Spleen (tissue), 11 donors: ENCODE results near the gene PPP1R14B. TPM values are rescaled to one million over a fixed set of nuclear protein-coding genes. Genes with fewer than 3 reads are reported as not detected.

Source experiments
- DNase-seq: peaks from one replicate; pipeline ENCODE4 v3.0.0-alpha.2; 2020
- H3K27ac ChIP-seq, 8 donors: fragments of 200-600 bp; sonication (generic) in 7 of 8; 1 replicate in 4 of 8; 2 replicates in 4 of 8; pipeline versions ENCODE4 v1.5.0 to v1.8.0; 2016 to 2021; ENCODE audit warnings: inconsistent platforms in 4 of 8, mild to moderate bottlenecking in 4 of 8, moderate library complexity in 1 of 8
- H3K27me3 ChIP-seq, 7 donors: fragments of 200-600 bp; sonication (generic) in 6 of 7; replicated peaks in 1 of 7; 1 replicate in 4 of 7; 2 replicates in 3 of 7; pipeline versions ENCODE4 v1.5.0 to v1.8.0; 2016 to 2021; ENCODE audit warnings: inconsistent platforms in 3 of 7, mild to moderate bottlenecking in 1 of 7
- H3K36me3 ChIP-seq, 6 donors: fragments of 200-600 bp; sonication (generic) in 5 of 6; 1 replicate in 4 of 6; 2 replicates in 2 of 6; pipeline versions ENCODE4 v1.5.0 to v1.8.0; 2016 to 2021; ENCODE audit warnings: inconsistent platforms in 2 of 6
- H3K4me1 ChIP-seq, 6 donors: fragments of 200-600 bp; sonication (generic) in 5 of 6; 1 replicate in 3 of 6; 2 replicates in 3 of 6; pipeline versions ENCODE4 v1.5.0 to v1.8.0; 2016 to 2021; ENCODE audit warnings: inconsistent platforms in 3 of 6
- H3K4me3 ChIP-seq, 8 donors: fragments of 200-600 bp; sonication (generic) in 7 of 8; 1 replicate in 4 of 8; 2 replicates in 4 of 8; pipeline versions ENCODE4 v1.5.0 to v1.8.0; 2016 to 2021; ENCODE audit warnings: inconsistent platforms in 4 of 8, mild to moderate bottlenecking in 4 of 8, moderate library complexity in 2 of 8
- H3K9me3 ChIP-seq, 8 donors: fragments of 200-600 bp; sonication (generic) in 7 of 8; 1 replicate in 4 of 8; 2 replicates in 4 of 8; pipeline versions ENCODE4 v1.5.0 to v1.8.0; 2016 to 2021; ENCODE audit warnings: inconsistent platforms in 4 of 8
- CTCF ChIP-seq, 11 experiments: fragments of 200-600 bp in 7 of 11; fragments of 450-650 bp in 4 of 11; sonication (generic) in 4 of 11; IDR thresholded peaks in 8 of 11; conservative IDR thresholded peaks in 3 of 11; 1 replicate in 7 of 11; 2 replicates in 4 of 11; pipeline versions ENCODE4 v1.4.0 to v1.8.0; 2016 to 2021; ENCODE audit warnings: antibody characterized with exemption in 11 of 11, inconsistent platforms in 4 of 11, mild to moderate bottlenecking in 1 of 11
- POLR2A ChIP-seq, 3 donors: fragments of 450-650 bp; IDR thresholded peaks; one replicate each; pipeline ENCODE4 v1.5.1; 2017; ENCODE audit warnings: antibody characterized with exemption in 3 of 3, mild to moderate bottlenecking in 1 of 3
- POLR2AphosphoS5 ChIP-seq, 3 donors: sonication (generic); formaldehyde crosslinking; IDR thresholded peaks; one replicate each; pipeline ENCODE4 v1.5.1; 2017; ENCODE audit warnings: antibody characterized with exemption in 3 of 3
- WGBS, 5 donors: extraction: QIAGEN DNeasy Blood & Tissue Kit in 3 of 5; methylation state at CpG; one replicate each; pipeline versions ENCODE4 v1.1.5 to v1.1.7; 2013 to 2018; 5-methylcytosine and 5-hydroxymethylcytosine counted together
- intact Hi-C: fragments of 100-400 bp; cut with DNase I; formaldehyde crosslinking; loops from one replicate; pipeline ENCODE4 v1.15.0; 2023; ENCODE audit warnings: low total_unique reads
- polyA plus RNA-seq, 3 donors: library from polyadenylated mRNA; stranded (reverse); fragments of 200-250 nt; gene quantifications; one replicate each; pipeline ENCODE4 v1.2.1, GENCODE V29; 2013
- total RNA-seq, 7 donors: library from RNA; depleted of rRNA in 3 of 7; stranded (reverse); fragments of >200 nt in 3 of 7; fragmentation: NEBNext Ultra II Directional in 4 of 7; extraction: Animal tissue kit (Norgen Biotek cat#: 25700) in 4 of 7; gene quantifications; one replicate each; pipeline versions ENCODE4 v1.1.0 to v1.2.1, GENCODE V29; 2016 to 2021
- donor health status: healthy with polysubstance abuse.
- donor health status: DM: no; HTN: no; CAD: no; lungs with moderate emphysema.
- donor health status: DM: no; HTN: no; CAD: no.
- donor health status: Bipolar disorder and iron deficiency.
- donor health status: healthy.
- donor health status: DM: no; HTN: no; CAD: no.
- donor health status: DM: yes; HTN: yes; CAD: no.

The PPP1R14B gene
- total and polyA plus RNA-seq, 10 donors, result 47.6 to 190 (median 83.6) TPM

- Histone ChIP-seq H3K4me3 (no peak overlapping the region), H3K27ac (no peak overlapping the region), H3K4me1 (peaks cover 13 to 54% (median 27%) of the 10 kb centered on the region in 6 donors), H3K9me3 (no peaks in the 10 kb centered on the region), H3K36me3 (peaks cover 0 to under 1% (median 0%) of the 10 kb centered on the region in 6 donors), H3K27me3 (peaks cover 12 to 100% (median 90%) of the 10 kb centered on the region in 7 donors)
- DNase-seq, result no peak
- TF ChIP-seq POLR2AphosphoS5 (IDR thresholded peaks at IDR 0.05) (no peak), POLR2A (IDR thresholded peaks at IDR 0.05) (no peak), CTCF (IDR thresholded peaks at IDR 0.05 in 8 of 11, conservative IDR thresholded peaks at IDR 0.05 in 3 of 11) (no peak)
- WGBS, 5 donors, result 55 to 66% (median 57%) methylated on average over 3 of the region's 3 CpGs
- intact Hi-C loops, result no loop called here
Observed at GRCh38 chr11:64294774-64295173, 48.0 kb upstream of the PPP1R14B start.

- Histone ChIP-seq H3K9me3 (no peaks in the 10 kb centered on the region), H3K27ac (no peak overlapping the region), H3K4me3 (peak overlapping the region; percentile 8 to 69 (median 36)), H3K27me3 (peaks cover 12 to 79% (median 69%) of the 10 kb centered on the region in 7 donors), H3K4me1 (peaks cover 6 to 34% (median 19%) of the 10 kb centered on the region in 6 donors), H3K36me3 (peaks cover 0 to 18% (median 0%) of the 10 kb centered on the region in 6 donors)
- DNase-seq, result no peak
- WGBS, 5 donors, result 25 to 41% (median 33%) methylated on average over 22 to 42 of the region's 42 CpGs
- TF ChIP-seq POLR2AphosphoS5 (IDR thresholded peaks at IDR 0.05) (no peak), POLR2A (IDR thresholded peaks at IDR 0.05) (no peak), CTCF (IDR thresholded peaks at IDR 0.05 in 8 of 11, conservative IDR thresholded peaks at IDR 0.05 in 3 of 11) (no peak)
- intact Hi-C loops, result no loop called here
Observed at GRCh38 chr11:64292460-64293254, 45.9 kb upstream of the PPP1R14B start.

- Histone ChIP-seq H3K36me3 (peaks cover 0 to 19% (median 0%) of the 10 kb centered on the region in 6 donors), H3K4me3 (peak overlapping the region; percentile 8 to 69 (median 36)), H3K27me3 (peaks cover 6 to 71% (median 62%) of the 10 kb centered on the region in 7 donors), H3K27ac (no peak overlapping the region), H3K9me3 (no peaks in the 10 kb centered on the region), H3K4me1 (peaks cover 6 to 35% (median 23%) of the 10 kb centered on the region in 6 donors)
- intact Hi-C loops, result no loop called here
- DNase-seq, result no peak
- 0 to 1% (median 0%) methylated on average over 11 to 96 of the region's 96 CpGs for WGBS, 5 donors
- TF ChIP-seq CTCF (IDR thresholded peaks at IDR 0.05 in 8 of 11, conservative IDR thresholded peaks at IDR 0.05 in 3 of 11) (no peak), POLR2AphosphoS5 (IDR thresholded peaks at IDR 0.05) (peak in 1 of 3 donors; percentile 6)
Observed at GRCh38 chr11:64291752-64292459, 45.2 kb upstream of the PPP1R14B start.
